ENCODE measurements around the gene ADARB2.
"Not testable (repeated sequence)": the region's sequence is repeated elsewhere in the genome, so short reads cannot be mapped to it uniquely, and the experiment has no call there.

The ADARB2 gene

DNA sequence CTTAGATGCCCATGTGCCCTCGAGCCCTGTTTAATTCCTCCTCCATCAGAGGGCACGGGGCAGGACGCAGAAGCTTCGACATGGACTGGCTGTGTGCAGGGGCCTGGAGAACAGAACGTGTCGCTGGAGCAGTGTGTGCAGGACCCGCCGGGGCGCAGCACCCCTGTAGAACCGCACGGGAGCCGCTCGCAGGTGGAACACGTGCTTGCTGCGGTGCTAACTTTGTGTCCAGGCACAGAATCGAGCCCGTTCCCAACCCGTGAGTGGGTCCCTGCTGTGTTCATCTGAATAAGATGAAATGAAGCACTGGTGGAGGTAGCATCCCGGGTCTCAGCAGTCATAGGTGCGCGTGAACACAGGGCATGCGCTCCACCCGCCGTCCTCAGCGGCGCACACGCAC lies 564.2 kb downstream of the ADARB2 start:
- no peak for DNase-seq

DNA sequence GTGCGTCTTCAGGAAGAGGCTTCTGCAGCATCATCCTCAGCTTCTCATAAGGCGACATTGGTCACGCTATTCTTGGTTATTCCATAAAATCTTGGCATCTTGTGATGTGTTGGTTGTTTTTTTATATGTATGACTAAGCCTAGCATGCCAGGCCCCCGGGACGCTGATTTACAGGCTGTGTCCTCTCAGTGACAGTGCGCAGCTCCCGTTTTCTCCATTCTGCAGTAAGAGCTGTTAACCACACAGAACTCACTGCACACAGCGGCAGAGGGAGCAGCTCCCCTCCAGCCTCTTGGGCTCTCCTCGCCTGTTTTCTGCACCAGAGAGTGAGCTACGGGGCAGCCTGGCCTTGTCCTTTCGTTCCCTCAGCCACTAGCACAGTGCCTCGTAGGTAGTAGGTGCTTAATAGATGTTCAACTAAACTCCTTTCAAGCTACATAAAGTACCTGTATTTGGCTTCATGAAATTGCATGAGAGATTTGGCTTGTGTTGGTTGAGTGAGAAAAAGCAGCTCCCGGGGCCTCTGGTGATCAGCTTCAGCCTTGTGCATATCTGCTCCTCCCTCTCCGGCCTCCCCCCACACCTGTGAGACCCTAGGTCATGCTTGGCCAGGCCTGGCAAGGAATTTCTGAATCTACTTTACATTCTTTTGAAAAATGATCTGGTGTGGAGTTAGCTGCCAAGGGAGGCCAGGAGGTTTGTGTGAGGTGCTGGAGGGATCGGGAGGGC lies 564.9 kb downstream of the ADARB2 start:
- no peak for DNase-seq

DNA sequence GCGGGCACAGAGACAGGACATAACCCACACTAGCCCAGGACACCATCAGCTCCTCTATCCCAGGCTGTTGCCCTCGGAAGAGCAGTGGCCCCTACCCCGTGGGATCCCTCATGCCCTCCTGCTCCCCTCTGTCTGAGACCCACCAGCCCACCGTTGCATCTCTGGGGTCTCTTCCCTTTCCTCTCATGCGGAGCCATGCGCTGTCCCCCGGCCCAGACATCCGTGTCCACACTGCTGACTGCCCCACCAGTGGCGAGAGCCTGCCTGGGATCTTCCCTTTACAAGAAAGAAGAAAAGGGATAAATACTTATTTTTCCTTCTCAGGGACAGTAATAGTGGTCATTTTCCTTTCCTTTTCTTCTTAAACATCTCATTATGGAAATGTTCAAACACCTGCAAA lies 565.7 kb downstream of the ADARB2 start:
- no peak for DNase-seq

GRCh38 chr10:1171182-1171581 lies 566.1 kb downstream of the ADARB2 start:
- DNase-seq = no peak

DNA sequence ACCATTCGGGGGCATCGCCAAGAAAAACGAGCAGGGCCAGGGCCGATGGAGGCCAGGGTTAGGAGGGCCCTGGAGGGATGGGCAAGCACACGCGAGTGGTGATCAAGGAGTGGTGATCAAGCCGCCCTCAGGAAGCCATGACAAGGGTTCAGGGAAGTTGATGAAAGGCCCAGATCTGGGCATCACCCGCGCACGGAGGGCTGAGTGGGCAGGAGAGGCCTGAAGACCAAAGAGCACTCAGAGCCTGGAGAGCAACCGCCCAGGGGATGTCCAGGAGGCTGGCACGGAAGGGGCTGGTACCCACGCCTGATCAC lies 566.5 kb downstream of the ADARB2 start:
- no peak for DNase-seq

GRCh38 chr10:1169981-1170866 lies 567.1 kb downstream of the ADARB2 start:
- DNase-seq = no peak

GRCh38 chr10:1169186-1169885 lies 568.0 kb downstream of the ADARB2 start:
- no peak for DNase-seq

GRCh38 chr10:1168763-1169162 lies 568.6 kb downstream of the ADARB2 start:
- DNase-seq = no peak

DNA sequence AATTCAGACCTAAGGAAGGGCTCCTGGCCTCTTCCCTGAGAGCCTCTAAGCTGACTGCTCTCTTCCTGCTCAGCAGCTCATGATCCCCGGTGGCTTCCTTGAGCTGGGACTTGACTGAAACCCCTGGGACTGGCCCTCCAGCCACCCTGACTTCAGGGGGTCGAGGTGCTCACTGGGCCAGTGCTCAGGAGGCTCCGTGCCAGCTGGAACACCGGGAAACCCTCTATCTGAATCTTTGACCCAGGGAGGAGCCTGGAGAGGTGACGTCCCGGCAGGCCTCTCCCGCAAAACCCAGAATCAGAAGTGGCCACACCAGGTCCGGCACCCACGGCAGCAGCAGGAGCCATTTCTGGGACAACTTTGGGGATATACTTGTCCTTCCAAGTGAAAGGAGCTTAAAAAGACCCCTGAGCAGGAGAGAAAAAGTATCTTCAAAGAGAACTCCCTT lies 570.5 kb downstream of the ADARB2 start:
- no peak for DNase-seq

GRCh38 chr10:1166101-1166827 lies 571.1 kb downstream of the ADARB2 start:
- no peak for DNase-seq

DNA sequence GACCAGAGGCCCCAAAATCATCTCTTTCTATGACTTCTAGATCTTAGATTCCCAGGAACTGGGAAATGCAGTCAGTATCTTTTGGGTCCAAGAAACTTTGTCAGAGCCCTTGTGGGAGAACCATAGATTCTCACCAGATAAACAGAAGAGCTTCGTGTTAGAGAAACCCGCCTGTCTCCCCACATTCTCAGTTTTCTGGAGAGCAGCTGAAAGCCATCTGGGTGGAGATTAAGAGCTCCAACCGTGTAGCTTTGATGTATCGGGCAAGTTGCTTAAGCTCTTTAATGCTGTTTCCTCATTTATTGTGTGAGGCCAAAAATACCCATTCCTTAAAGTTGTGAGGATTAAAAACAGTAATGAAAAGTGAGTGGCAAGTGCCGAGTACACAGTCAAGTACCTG lies 573.5 kb downstream of the ADARB2 start:
- DNase-seq = no peak

DNA sequence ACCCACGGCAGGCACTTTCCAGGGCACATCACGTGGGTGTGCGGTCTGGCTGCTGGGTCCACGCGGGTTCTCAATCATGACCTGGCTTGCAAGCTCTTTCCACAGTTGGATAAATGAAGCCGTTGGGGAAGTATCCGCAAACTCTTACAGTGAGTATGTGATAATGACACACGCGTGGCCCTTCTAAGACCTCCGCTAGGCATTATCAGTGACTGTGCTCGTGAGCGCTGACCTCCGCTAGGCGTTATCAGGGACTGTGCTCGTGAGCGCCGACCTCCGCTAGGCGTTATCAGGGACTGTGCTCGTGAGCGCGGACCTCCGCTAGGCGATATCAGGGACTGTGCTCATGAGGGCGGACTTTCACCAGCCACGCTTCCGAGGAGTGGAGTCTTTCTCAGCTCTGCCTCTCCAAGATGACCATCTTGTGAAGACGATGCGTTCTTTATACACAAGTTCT lies 574.1 kb downstream of the ADARB2 start:
- DNase-seq = no peak

- no peak for DNase-seq
These were observed 574.7 kb downstream of the ADARB2 start for GRCh38 chr10:1162481-1163203.

GRCh38 chr10:1161315-1161673 lies 576.0 kb downstream of the ADARB2 start:
- not testable (repeated sequence) for DNase-seq

DNA sequence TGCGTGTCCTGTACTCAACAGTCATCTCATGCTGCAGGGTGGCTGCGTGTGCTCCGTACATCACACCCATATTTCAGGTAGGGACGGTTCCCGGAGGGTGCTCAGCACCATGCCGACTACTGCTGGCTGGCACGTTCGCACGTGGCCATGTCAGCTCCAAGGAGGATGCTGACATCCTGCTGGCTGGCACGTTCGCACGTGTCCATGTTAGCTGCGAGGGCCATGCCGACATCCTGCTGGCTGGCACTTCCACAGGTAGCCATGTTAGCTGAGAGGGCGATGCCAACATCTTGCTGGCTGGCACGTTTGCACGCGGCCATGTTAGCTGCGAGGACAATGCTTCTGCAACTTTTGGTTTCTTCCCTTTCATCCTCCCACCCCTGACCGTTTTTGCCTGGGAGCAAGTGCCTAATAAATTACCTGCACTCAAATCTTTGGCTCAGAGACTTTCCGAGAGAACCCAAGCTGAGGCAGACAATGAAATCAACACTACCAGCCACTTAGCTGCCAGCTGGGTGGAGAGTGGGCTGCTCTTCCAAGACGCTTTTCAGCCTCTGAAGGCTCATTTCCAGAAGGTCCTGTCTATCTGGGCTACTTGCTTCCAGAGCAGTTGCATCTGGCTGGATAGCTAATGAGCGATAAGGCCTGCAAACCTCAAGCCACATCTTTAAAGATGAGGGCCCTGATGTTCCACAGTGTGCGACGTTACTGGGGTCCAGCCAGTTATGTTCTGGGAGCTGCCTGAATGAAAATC lies 576.6 kb downstream of the ADARB2 start:
- no peak for DNase-seq

GRCh38 chr10:1159131-1160061 lies 577.9 kb downstream of the ADARB2 start:
- no peak for DNase-seq

DNA sequence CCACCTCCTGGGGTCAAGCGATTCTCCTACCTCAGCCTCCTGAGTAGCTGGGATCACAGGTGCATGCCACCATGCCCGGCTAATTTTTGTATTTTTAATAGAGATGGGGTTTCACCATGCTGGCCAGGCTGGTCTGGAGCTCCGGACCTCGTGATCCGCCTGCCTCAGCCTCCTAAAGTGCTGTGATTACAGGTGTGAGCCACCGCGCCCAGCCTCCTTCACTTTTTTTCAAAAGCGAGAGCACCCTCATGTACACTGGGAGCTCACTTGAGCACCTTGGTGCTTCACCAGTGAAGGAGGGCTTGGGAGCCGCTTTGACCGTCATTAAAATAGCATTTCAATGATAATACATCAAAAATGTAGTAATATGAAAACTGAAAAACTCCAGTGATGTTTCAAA lies 578.8 kb downstream of the ADARB2 start:
- not testable (repeated sequence) for DNase-seq

DNA sequence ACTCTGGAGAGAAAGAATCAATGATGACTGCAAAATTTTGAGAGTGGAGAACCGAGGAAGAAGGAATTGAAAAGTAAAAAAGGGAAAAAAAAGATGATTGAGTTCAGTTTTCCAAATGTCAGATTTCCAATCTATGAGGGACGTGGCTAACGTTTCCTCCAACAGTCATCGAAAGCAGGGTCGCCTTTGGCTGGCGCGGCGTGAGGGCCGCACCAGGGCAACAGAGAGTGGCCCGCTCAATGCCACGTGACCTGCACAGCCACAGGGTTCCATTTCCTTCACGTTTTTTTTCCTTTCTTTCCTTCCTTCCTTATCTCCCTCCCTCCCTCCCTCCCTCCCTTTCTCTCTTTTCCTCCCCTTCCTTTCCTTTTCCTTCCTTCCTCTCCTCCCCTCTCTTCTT lies 579.3 kb downstream of the ADARB2 start:
- no peak for DNase-seq

GRCh38 chr10:1157615-1157933 lies 579.8 kb downstream of the ADARB2 start:
- DNase-seq = no peak

- no peak for DNase-seq
These were observed 580.3 kb downstream of the ADARB2 start for GRCh38 chr10:1156921-1157614.

Data from NCI-H1105 treated with DMSO at 0.1 percent for 48 hours (cell line).